ENCODE measurements around the gene SENP5. TPM values are rescaled to one million over a fixed set of nuclear protein-coding genes. Genes with fewer than 3 reads are reported as not detected.

Gene SENP5
- total RNA-seq, 6 experiments from 2014 or later = 13.0 to 21.9 (median 15.3) TPM

DNA sequence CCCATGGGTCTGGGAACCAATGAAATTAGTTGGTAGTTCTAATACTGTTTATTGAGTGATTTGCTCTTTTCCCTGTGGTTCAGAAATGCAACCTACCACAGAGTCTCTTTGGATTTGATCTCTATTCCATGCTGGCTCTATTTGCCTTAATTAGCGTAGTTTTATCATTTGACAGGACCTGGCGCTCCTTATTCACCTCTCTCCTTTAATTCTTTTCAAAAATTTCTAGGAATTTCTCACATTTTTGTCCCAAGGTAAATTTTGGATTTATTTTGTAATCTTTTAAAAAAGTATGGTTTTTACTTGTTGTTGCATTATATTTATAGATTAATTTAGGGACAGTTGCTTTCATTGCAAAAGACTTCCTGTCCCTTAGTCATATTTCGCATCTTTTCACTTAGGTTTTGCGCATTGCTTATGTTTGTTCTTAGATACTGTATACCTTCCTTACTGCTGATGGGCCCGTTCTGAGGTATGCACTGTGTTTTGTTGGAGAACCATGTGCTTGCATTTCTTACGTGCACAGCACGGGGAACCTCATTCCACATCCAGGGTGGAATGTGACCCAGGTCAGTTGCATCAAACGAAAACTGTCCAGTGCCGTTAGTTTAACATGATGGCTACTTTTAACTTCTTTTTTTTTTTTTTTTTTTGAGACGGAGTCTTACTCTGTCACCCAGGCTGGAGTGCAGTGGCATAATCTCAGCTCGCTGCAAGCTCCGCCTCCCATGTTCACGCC is 27.0 kb downstream of the SENP5 start:
- ATAC-seq (no peak), DNase-seq (no peak)
- intact Hi-C loops (cut with DNase I) = no loop called here
- WGBS (ENCODE audit: insufficient coverage, low coverage, low lambda C conversion rate, missing lambda C conversion rate) = 97% methylated on average over 13 of the region's 13 CpGs
- H3K4me3 ChIP-seq = no peak overlapping the region
- H3K36me3 ChIP-seq = peaks cover 0 to 1% (median 0%) of the 10 kb centered on the region in 4 donors
- TF ChIP-seq POLR2A (IDR thresholded peaks at IDR 0.05) = no peak
- TF ChIP-seq, protein P1, sequence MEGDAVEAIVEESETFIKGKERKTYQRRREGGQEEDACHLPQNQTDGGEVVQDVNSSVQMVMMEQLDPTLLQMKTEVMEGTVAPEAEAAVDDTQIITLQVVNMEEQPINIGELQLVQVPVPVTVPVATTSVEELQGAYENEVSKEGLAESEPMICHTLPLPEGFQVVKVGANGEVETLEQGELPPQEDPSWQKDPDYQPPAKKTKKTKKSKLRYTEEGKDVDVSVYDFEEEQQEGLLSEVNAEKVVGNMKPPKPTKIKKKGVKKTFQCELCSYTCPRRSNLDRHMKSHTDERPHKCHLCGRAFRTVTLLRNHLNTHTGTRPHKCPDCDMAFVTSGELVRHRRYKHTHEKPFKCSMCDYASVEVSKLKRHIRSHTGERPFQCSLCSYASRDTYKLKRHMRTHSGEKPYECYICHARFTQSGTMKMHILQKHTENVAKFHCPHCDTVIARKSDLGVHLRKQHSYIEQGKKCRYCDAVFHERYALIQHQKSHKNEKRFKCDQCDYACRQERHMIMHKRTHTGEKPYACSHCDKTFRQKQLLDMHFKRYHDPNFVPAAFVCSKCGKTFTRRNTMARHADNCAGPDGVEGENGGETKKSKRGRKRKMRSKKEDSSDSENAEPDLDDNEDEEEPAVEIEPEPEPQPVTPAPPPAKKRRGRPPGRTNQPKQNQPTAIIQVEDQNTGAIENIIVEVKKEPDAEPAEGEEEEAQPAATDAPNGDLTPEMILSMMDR (IDR thresholded peaks at IDR 0.05) = no peak
- no peak overlapping the region for H3K27ac ChIP-seq
- no peaks in the 10 kb centered on the region for H3K4me1 ChIP-seq
- H3K9me3 ChIP-seq = no peaks in the 10 kb centered on the region
- no peaks in the 10 kb centered on the region for H3K27me3 ChIP-seq

GRCh38 chr3:196896229-196896628 is 28.5 kb downstream of the SENP5 start:
- no peaks in the 10 kb centered on the region for H3K9me3 ChIP-seq
- H3K4me1 ChIP-seq = no peaks in the 10 kb centered on the region
- H3K27me3 ChIP-seq = no peaks in the 10 kb centered on the region
- intact Hi-C loops (cut with DNase I) = no loop called here
- 100% methylated on average over 2 of the region's 6 CpGs for WGBS (ENCODE audit: insufficient coverage, low coverage, low lambda C conversion rate, missing lambda C conversion rate)
- H3K4me3 ChIP-seq = no peak overlapping the region
- H3K36me3 ChIP-seq = peaks cover 0 to 13% (median 0%) of the 10 kb centered on the region in 4 donors
- ATAC-seq (no peak), DNase-seq (no peak)
- no peak overlapping the region for H3K27ac ChIP-seq
- TF ChIP-seq, protein P1 (IDR thresholded peaks at IDR 0.05) = no peak
- no peak for TF ChIP-seq POLR2A (IDR thresholded peaks at IDR 0.05)

DNA sequence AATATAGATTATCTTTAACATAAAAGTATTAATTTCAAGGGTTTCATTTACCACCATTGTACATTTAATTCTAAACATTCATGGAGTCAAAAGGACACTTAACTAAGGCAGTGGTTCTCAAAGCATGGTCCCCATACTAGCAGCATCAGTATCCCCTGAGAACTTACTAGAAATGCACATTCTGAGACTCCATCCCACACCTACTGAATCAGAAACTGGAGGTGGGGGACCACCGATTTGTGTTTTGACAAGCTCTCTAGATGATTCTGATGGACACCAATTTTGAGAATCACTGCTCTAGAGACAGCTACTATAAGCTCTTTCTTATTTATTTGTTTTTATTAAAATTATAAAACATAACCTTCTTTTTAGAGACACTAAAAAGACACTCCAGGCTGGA is 34.0 kb downstream of the SENP5 start:
- 100% methylated on average over 1 of the region's 1 CpG for WGBS (ENCODE audit: insufficient coverage, low coverage, low lambda C conversion rate, missing lambda C conversion rate)
- intact Hi-C loops (cut with DNase I) = no loop called here
- peaks cover 0 to 56% (median 16%) of the 10 kb centered on the region in 4 donors for H3K36me3 ChIP-seq

DNA sequence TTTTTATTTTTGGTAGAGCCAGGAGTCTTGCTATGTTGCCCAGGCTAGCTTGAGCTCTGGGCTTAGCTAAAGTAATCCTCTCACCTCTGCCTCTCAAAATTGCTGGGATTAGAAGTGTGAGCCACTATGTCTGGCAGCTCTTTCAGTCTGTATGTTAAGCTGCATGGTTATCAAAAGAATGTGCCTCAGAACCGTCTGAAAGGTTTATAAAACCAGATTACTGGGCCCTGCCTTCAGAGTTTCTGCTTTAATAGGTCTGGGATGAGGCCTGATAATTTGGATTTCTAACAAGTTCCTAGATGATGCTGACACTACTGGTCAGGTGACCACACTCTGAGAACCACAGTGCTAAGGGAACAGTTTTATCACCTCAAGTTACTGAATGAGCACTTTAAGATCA is 34.6 kb downstream of the SENP5 start:
- intact Hi-C loops (cut with DNase I) = no loop called here
- no peak overlapping the region for H3K4me3 ChIP-seq
- no peak for DNase-seq
- H3K4me1 ChIP-seq = no peaks in the 10 kb centered on the region
- no peaks in the 10 kb centered on the region for H3K9me3 ChIP-seq
- TF ChIP-seq, protein P1 (IDR thresholded peaks at IDR 0.05) = no peak
- no peak for TF ChIP-seq POLR2A (IDR thresholded peaks at IDR 0.05)
- no peak overlapping the region for H3K27ac ChIP-seq
- 67% methylated on average over 1 of the region's 1 CpG for WGBS (ENCODE audit: insufficient coverage, low coverage, low lambda C conversion rate, missing lambda C conversion rate)
- H3K36me3 ChIP-seq = peaks cover 0 to 60% (median 16%) of the 10 kb centered on the region in 4 donors
- H3K27me3 ChIP-seq = no peaks in the 10 kb centered on the region
- no peak for ATAC-seq

More for the DNA sequence above, 34.0 kb downstream of the SENP5 start:
- TF ChIP-seq, protein P1 (IDR thresholded peaks at IDR 0.05) = no peak
- no peak for TF ChIP-seq POLR2A (IDR thresholded peaks at IDR 0.05)
- DNase-seq (no peak), ATAC-seq (no peak)
- no peaks in the 10 kb centered on the region for H3K4me1 ChIP-seq
- H3K9me3 ChIP-seq = no peaks in the 10 kb centered on the region
- H3K27ac ChIP-seq = no peak overlapping the region
- no peak overlapping the region for H3K4me3 ChIP-seq
- H3K27me3 ChIP-seq = no peaks in the 10 kb centered on the region

Measured in right lobe of liver (tissue), 6 donors.